ENCODE measurements around the gene KCNG2.

KCNG2 gene

GRCh38 chr18:79928563-79928960 is 130.8 kb downstream of the KCNG2 start:
- FAIRE-seq = no peak

- no peak for FAIRE-seq
Measured at GRCh38 chr18:79930020-79930642, 132.4 kb downstream of the KCNG2 start.

GRCh38 chr18:79931475-79931874 is 133.7 kb downstream of the KCNG2 start:
- no peak for FAIRE-seq

GRCh38 chr18:79932907-79933306 is 135.2 kb downstream of the KCNG2 start:
- FAIRE-seq = no peak

- no peak for FAIRE-seq
Measured at GRCh38 chr18:79933765-79934164, 136.0 kb downstream of the KCNG2 start.

- FAIRE-seq = no peak
Measured at GRCh38 chr18:79934311-79935097, 136.8 kb downstream of the KCNG2 start.

GRCh38 chr18:79935098-79935480 is 137.4 kb downstream of the KCNG2 start:
- no peak for FAIRE-seq

GRCh38 chr18:79935499-79935898 is 137.8 kb downstream of the KCNG2 start:
- no peak for FAIRE-seq

- no peak for FAIRE-seq
Measured at GRCh38 chr18:79935925-79936324, 138.2 kb downstream of the KCNG2 start.

- FAIRE-seq = no peak
Measured at GRCh38 chr18:79936641-79937040, 138.9 kb downstream of the KCNG2 start.

- FAIRE-seq = no peak
Measured at GRCh38 chr18:79937103-79937860, 139.5 kb downstream of the KCNG2 start.

- no peak for FAIRE-seq
Measured at GRCh38 chr18:79938196-79938595, 140.5 kb downstream of the KCNG2 start.

GRCh38 chr18:79939096-79939495 is 141.4 kb downstream of the KCNG2 start:
- FAIRE-seq = no peak

GRCh38 chr18:79940126-79940813 is 142.5 kb downstream of the KCNG2 start:
- no peak for FAIRE-seq

- FAIRE-seq = no peak
Measured at GRCh38 chr18:79940814-79941472, 143.2 kb downstream of the KCNG2 start.

GRCh38 chr18:79941473-79942119 is 143.9 kb downstream of the KCNG2 start:
- no peak for FAIRE-seq

GRCh38 chr18:79942211-79942610 is 144.5 kb downstream of the KCNG2 start:
- FAIRE-seq = no peak

- FAIRE-seq = no peak
Measured at GRCh38 chr18:79942786-79943607, 145.3 kb downstream of the KCNG2 start.

GRCh38 chr18:79943608-79944125 is 145.9 kb downstream of the KCNG2 start:
- no peak for FAIRE-seq

GRCh38 chr18:79944126-79944731 is 146.5 kb downstream of the KCNG2 start:
- FAIRE-seq = no peak

Data from colon (tissue), 2 donors.